Neutrophil (primary cell): Measurements from ENCODE around the gene PPID.
"Not testable (repeated sequence)": the region's sequence is repeated elsewhere in the genome, so short reads cannot be mapped to it uniquely, and the experiment has no call there.

Experiments
- H3K27ac ChIP-seq: fragments of 200-600 bp; sonication (generic); 2 replicates; pipeline ENCODE4 v1.5.1; 2016; ENCODE audit warnings: mild to moderate bottlenecking, moderate library complexity
- H3K27me3 ChIP-seq: fragments of 200-600 bp; sonication (generic); 2 replicates; pipeline ENCODE4 v1.6.0; 2016; ENCODE audit warnings: mild to moderate bottlenecking
- H3K36me3 ChIP-seq: fragments of 200-600 bp; sonication (generic); 2 replicates; pipeline ENCODE4 v1.5.1; 2017
- H3K4me1 ChIP-seq, 2 experiments: fragments of 200-600 bp in 1 of 2; sonication (generic) in 1 of 2; 1 replicate in 1 of 2; 2 replicates in 1 of 2; pipeline versions ENCODE4 v1.5.1 to v1.6.1; 2013 to 2016; ENCODE audit warnings: low read depth in 1 of 2, low read length in 1 of 2, mild to moderate bottlenecking in 1 of 2, moderate library complexity in 1 of 2; ENCODE audit not compliant: control insufficient read depth in 1 of 2, insufficient read depth in 1 of 2
- H3K4me3 ChIP-seq, 2 experiments: fragments of 200-600 bp in 1 of 2; sonication (generic) in 1 of 2; 1 replicate in 1 of 2; 2 replicates in 1 of 2; pipeline ENCODE4 v1.5.1; 2013 to 2016; ENCODE audit warnings: low read depth in 1 of 2, low read length in 1 of 2, mild to moderate bottlenecking in 1 of 2, moderate library complexity in 1 of 2
- H3K9me3 ChIP-seq: fragments of 200-600 bp; sonication (generic); 2 replicates; pipeline ENCODE4 v1.5.1; 2016
- CTCF ChIP-seq: fragments of 200-600 bp; sonication (generic); IDR thresholded peaks from 2 replicates; pipeline ENCODE4 v1.5.1; 2016; ENCODE audit warnings: antibody characterized with exemption

The PPID gene

GRCh38 chr4:158714937-158715336, 8.3 kb downstream of the PPID start:
- H3K4me1 ChIP-seq, result peaks cover 15 to 17% of the 10 kb centered on the region in 2 experiments
- H3K4me3 ChIP-seq, result no peak overlapping the region
- H3K9me3 ChIP-seq, result no peaks in the 10 kb centered on the region
- H3K27me3 ChIP-seq, result no peaks in the 10 kb centered on the region
- TF ChIP-seq CTCF, result no peak
- H3K36me3 ChIP-seq, result peaks cover 76% of the 10 kb centered on the region
- H3K27ac ChIP-seq, result peak overlapping the region; percentile 85

GRCh38 chr4:158712622-158713021, 10.6 kb downstream of the PPID start:
- H3K27me3 ChIP-seq, H3K4me3 ChIP-seq, H3K27ac ChIP-seq, H3K9me3 ChIP-seq: not testable (repeated sequence)
- Histone ChIP-seq H3K36me3 (peaks cover 76% of the 10 kb centered on the region), H3K4me1 (peaks cover 15 to 17% of the 10 kb centered on the region in 2 experiments)

- Histone ChIP-seq H3K27ac (no peak overlapping the region), H3K9me3 (no peaks in the 10 kb centered on the region), H3K27me3 (no peaks in the 10 kb centered on the region), H3K4me3 (no peak overlapping the region), H3K36me3 (peaks cover 78% of the 10 kb centered on the region), H3K4me1 (peaks cover 15 to 17% of the 10 kb centered on the region in 2 experiments)
- no peak for TF ChIP-seq CTCF
Observed at GRCh38 chr4:158710814-158711213, 12.4 kb downstream of the PPID start.

- H3K36me3 ChIP-seq, result peaks cover 82% of the 10 kb centered on the region
- H3K4me1 ChIP-seq, result no peaks in the 10 kb centered on the region
- no peak overlapping the region for H3K4me3 ChIP-seq
- H3K9me3 ChIP-seq, result no peaks in the 10 kb centered on the region
- H3K27me3 ChIP-seq, result no peaks in the 10 kb centered on the region
- no peak overlapping the region for H3K27ac ChIP-seq
- TF ChIP-seq CTCF, result no peak
Observed at GRCh38 chr4:158704274-158704673, 18.9 kb downstream of the PPID start.

GRCh38 chr4:158688813-158689212, 34.4 kb downstream of the PPID start:
- no peak overlapping the region for H3K4me3 ChIP-seq
- TF ChIP-seq CTCF, result no peak
- no peaks in the 10 kb centered on the region for H3K27me3 ChIP-seq
- H3K9me3 ChIP-seq, result no peaks in the 10 kb centered on the region
- H3K36me3 ChIP-seq, result peaks cover 59% of the 10 kb centered on the region
- no peak overlapping the region for H3K27ac ChIP-seq
- no peaks in the 10 kb centered on the region for H3K4me1 ChIP-seq

- Histone ChIP-seq H3K27me3 (no peaks in the 10 kb centered on the region), H3K36me3 (peaks cover 43% of the 10 kb centered on the region), H3K4me1 (no peaks in the 10 kb centered on the region), H3K27ac (no peak overlapping the region), H3K9me3 (no peaks in the 10 kb centered on the region), H3K4me3 (no peak overlapping the region)
- no peak for TF ChIP-seq CTCF
Observed at GRCh38 chr4:158682066-158682465, 41.1 kb downstream of the PPID start.
